ENCODE measurements around the gene MOBP.
"Not testable (repeated sequence)": the region's sequence is repeated elsewhere in the genome, so short reads cannot be mapped to it uniquely, and the experiment has no call there.

MOBP gene

GRCh38 chr3:39467394-39468107 is at the start of gene MOBP:
Gene MOBP, plus strand, starts transcription at chr3:39467680. Its CDS starts 34,390 bp downstream, at chr3:39502070.
- no peak for DNase-seq (ENCODE audit: low spot score)

GRCh38 chr3:39418556-39419225 is 48.8 kb upstream of the MOBP start:
- not testable (repeated sequence) for DNase-seq (ENCODE audit: low spot score)

- DNase-seq (ENCODE audit: low spot score) = no peak
These were observed 47.7 kb upstream of the MOBP start for GRCh38 chr3:39419742-39420315.

GRCh38 chr3:39420543-39420942 is 46.9 kb upstream of the MOBP start:
- no peak for DNase-seq (ENCODE audit: low spot score)

- DNase-seq (ENCODE audit: low spot score) = no peak
These were observed 44.0 kb upstream of the MOBP start for GRCh38 chr3:39423436-39423970.

GRCh38 chr3:39426312-39426711 is 41.2 kb upstream of the MOBP start:
- DNase-seq (ENCODE audit: low spot score) = no peak

- no peak for DNase-seq (ENCODE audit: low spot score)
These were observed 40.0 kb upstream of the MOBP start for GRCh38 chr3:39427506-39427905.

GRCh38 chr3:39428745-39429201 is 38.7 kb upstream of the MOBP start:
- no peak for DNase-seq (ENCODE audit: low spot score)

GRCh38 chr3:39429466-39429865 is 38.0 kb upstream of the MOBP start:
- no peak for DNase-seq (ENCODE audit: low spot score)

GRCh38 chr3:39432342-39432741 is 35.1 kb upstream of the MOBP start:
- DNase-seq (ENCODE audit: low spot score) = no peak

- peak; percentile 61 for DNase-seq (ENCODE audit: low spot score)
These were observed 33.8 kb upstream of the MOBP start for GRCh38 chr3:39433642-39434041.

- DNase-seq (ENCODE audit: low spot score) = peak; percentile 66
These were observed 32.9 kb upstream of the MOBP start for GRCh38 chr3:39434574-39434973.

GRCh38 chr3:39435006-39435748 is 32.3 kb upstream of the MOBP start:
- DNase-seq (ENCODE audit: low spot score) = no peak

- no peak for DNase-seq (ENCODE audit: low spot score)
These were observed 28.6 kb upstream of the MOBP start for GRCh38 chr3:39438880-39439279.

- DNase-seq (ENCODE audit: low spot score) = no peak
These were observed 27.2 kb upstream of the MOBP start for GRCh38 chr3:39440316-39440715.

- no peak for DNase-seq (ENCODE audit: low spot score)
These were observed 23.9 kb upstream of the MOBP start for GRCh38 chr3:39443530-39443929.

GRCh38 chr3:39445927-39446326 is 21.6 kb upstream of the MOBP start:
- no peak for DNase-seq (ENCODE audit: low spot score)

- no peak for DNase-seq (ENCODE audit: low spot score)
These were observed 21.0 kb upstream of the MOBP start for GRCh38 chr3:39446444-39446843.

GRCh38 chr3:39447637-39448483 is 19.6 kb upstream of the MOBP start:
- peak; percentile 86 for DNase-seq (ENCODE audit: low spot score)

GRCh38 chr3:39448506-39449233 is 18.8 kb upstream of the MOBP start:
- DNase-seq (ENCODE audit: low spot score) = no peak

GRCh38 chr3:39449796-39450195 is 17.7 kb upstream of the MOBP start:
- DNase-seq (ENCODE audit: low spot score) = no peak

All from AG20443 (cell line).